ENCODE results near the gene FAM111A.

DNA sequence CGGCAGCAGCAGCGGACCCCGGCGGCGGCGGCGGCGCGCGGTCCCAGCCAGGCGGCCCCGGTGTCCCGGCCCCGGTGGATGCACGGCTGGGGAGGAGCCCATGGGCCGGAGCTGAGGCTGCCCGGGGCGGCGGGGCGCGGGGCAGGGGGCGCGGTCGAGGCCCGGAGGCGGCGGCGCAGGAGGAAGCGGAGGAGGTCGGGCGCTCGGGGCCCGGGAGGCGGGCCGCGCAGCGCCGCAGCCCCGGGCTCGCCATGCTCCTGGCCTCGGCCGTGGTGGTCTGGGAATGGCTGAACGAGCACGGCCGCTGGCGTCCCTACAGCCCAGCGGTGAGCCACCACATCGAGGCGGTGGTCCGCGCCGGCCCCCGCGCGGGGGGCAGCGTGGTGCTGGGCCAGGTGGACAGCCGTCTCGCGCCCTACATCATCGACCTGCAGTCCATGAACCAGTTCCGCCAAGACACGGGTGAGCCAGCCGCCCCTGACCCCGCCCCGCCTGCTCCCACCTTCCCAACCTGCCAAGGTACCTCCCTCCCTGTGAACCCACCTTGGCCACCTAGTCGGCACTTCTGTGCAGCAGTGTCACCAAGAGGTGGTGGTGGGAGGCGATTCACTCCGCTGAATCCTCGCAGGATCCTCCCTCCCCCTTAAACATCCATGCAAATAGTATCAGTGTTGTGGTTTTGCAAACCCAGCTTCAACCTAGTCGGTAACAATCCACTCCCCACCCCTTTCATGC lies 29.9 kb downstream of the FAM111A start:
- TF ChIP-seq, protein P1, sequence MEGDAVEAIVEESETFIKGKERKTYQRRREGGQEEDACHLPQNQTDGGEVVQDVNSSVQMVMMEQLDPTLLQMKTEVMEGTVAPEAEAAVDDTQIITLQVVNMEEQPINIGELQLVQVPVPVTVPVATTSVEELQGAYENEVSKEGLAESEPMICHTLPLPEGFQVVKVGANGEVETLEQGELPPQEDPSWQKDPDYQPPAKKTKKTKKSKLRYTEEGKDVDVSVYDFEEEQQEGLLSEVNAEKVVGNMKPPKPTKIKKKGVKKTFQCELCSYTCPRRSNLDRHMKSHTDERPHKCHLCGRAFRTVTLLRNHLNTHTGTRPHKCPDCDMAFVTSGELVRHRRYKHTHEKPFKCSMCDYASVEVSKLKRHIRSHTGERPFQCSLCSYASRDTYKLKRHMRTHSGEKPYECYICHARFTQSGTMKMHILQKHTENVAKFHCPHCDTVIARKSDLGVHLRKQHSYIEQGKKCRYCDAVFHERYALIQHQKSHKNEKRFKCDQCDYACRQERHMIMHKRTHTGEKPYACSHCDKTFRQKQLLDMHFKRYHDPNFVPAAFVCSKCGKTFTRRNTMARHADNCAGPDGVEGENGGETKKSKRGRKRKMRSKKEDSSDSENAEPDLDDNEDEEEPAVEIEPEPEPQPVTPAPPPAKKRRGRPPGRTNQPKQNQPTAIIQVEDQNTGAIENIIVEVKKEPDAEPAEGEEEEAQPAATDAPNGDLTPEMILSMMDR (IDR thresholded peaks at IDR 0.05 in 2 of 3, conservative IDR thresholded peaks at IDR 0.05 in 1 of 3; ENCODE audit: insufficient read depth in 2 of 3, low read depth in 1 of 3, low read length in 3 of 3), result no peak
- no peak for TF ChIP-seq SMC3 (conservative IDR thresholded peaks at IDR 0.05; ENCODE audit: insufficient read depth, low read depth, low read length)
